Measurements from ENCODE around the gene BLTP3B.
"Not testable (repeated sequence)": the region's sequence is repeated elsewhere in the genome, so short reads cannot be mapped to it uniquely, and the experiment has no call there.

- not testable (repeated sequence) for TF ChIP-seq CTCF (conservative IDR thresholded peaks at IDR 0.05); ZFX (IDR thresholded peaks at IDR 0.05)
These were observed 33.8 kb upstream of the BLTP3B start for GRCh38 chr12:100176493-100176892.
